Anterior cingulate cortex (tissue), 58 donors: Measurements from ENCODE around the gene MYO6.

Source experiments
- DNase-seq, 58 donors: peaks; one replicate each; lab custom pipeline; 2025; lab: John Stamatoyannopoulos, UW

The MYO6 gene

GRCh38 chr6:75761489-75761888 is 12.4 kb downstream of the MYO6 start:
- no peak for DNase-seq

- no peak for DNase-seq
Observed at GRCh38 chr6:75762063-75762462, 13.0 kb downstream of the MYO6 start.

GRCh38 chr6:75766387-75766786 is 17.3 kb downstream of the MYO6 start:
- DNase-seq, result no peak

- DNase-seq, result no peak
Observed at GRCh38 chr6:75770844-75771243, 21.8 kb downstream of the MYO6 start.

- DNase-seq, result peak in 1 of 58 donors; percentile 37
Observed at GRCh38 chr6:75775219-75775618, 26.2 kb downstream of the MYO6 start.

GRCh38 chr6:75776461-75776860 is 27.4 kb downstream of the MYO6 start:
- no peak for DNase-seq

- no peak for DNase-seq
Observed at GRCh38 chr6:75778757-75779156, 29.7 kb downstream of the MYO6 start.

GRCh38 chr6:75786152-75786551 is 37.1 kb downstream of the MYO6 start:
- DNase-seq, result no peak

- DNase-seq, result no peak
Observed at GRCh38 chr6:75788894-75789293, 39.9 kb downstream of the MYO6 start.

GRCh38 chr6:75791881-75792280 is 42.8 kb downstream of the MYO6 start:
- peak in 5 of 58 donors; percentile 5 to 40 (median 9) for DNase-seq

- DNase-seq, result peak in 3 of 58 donors; percentile 3 to 38 (median 8)
Observed at GRCh38 chr6:75794351-75794846, 45.4 kb downstream of the MYO6 start.

- peak in 1 of 58 donors; percentile 5 for DNase-seq
Observed at GRCh38 chr6:75794954-75795739, 46.1 kb downstream of the MYO6 start.

GRCh38 chr6:75796723-75797122 is 47.7 kb downstream of the MYO6 start:
- no peak for DNase-seq

- DNase-seq, result no peak
Observed at GRCh38 chr6:75800133-75800532, 51.1 kb downstream of the MYO6 start.

- no peak for DNase-seq
Observed at GRCh38 chr6:75800708-75801505, 51.9 kb downstream of the MYO6 start.

- DNase-seq, result no peak
Observed at GRCh38 chr6:75802366-75802765, 53.3 kb downstream of the MYO6 start.

GRCh38 chr6:75808507-75808906 is 59.5 kb downstream of the MYO6 start:
- no peak for DNase-seq

GRCh38 chr6:75812560-75812959 is 63.5 kb downstream of the MYO6 start:
- no peak for DNase-seq

- DNase-seq, result peak in 3 of 58 donors; percentile 3 to 16 (median 13)
Observed at GRCh38 chr6:75813476-75814250, 64.6 kb downstream of the MYO6 start.

GRCh38 chr6:75815756-75816155 is 66.7 kb downstream of the MYO6 start:
- DNase-seq, result no peak
